GM19023 (cell line): ENCODE measurements around the gene XAGE2.

Source experiments
- ATAC-seq: cut with Tn5 transposase; IDR thresholded peaks from one replicate; pipeline ENCODE4 v1.9.1; 2021; ENCODE audit warnings: mild to moderate bottlenecking, moderate library complexity; ENCODE audit not compliant: unreplicated experiment

The XAGE2 gene

DNA sequence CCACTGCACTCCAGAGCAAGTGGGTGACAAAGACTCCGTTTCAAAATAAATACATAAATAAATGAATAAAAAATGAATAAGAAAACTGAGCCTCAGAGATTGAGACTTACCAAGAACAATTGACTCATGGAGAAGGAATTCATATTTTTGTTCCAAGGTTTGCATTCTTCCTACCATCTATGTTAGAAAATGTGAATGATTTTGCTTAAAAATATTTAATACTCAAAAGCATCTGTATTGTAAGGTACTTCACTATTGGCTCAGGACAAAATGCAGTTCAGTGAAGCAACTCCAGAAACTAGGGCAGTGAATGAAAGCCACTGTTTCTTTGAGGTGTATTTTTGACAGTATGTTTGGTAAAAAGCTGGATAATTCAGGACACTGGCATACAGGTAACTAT lies 54.1 kb downstream of the XAGE2 start:
- ATAC-seq = no peak

DNA sequence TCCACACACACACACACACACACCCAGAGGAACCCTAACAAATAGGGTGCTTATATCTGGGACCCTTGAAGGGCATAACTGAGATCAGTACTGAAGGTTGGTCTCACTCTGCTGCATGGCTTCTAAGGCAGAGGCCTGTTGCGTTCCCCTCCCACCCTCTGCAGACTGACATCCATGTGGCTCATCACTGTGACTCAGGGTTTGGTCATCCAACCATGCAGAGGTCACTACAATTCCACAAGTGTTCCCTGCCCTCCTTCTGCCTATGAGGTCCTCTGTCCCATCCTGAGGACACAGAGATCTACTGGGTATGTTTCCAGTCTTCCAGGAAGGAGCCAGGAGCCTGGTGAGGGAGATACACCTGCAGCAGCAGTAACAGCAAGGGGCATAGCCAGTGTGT lies 55.8 kb downstream of the XAGE2 start:
- ATAC-seq = no peak
